ENCODE results near the gene TTLL6.

TTLL6 gene

DNA sequence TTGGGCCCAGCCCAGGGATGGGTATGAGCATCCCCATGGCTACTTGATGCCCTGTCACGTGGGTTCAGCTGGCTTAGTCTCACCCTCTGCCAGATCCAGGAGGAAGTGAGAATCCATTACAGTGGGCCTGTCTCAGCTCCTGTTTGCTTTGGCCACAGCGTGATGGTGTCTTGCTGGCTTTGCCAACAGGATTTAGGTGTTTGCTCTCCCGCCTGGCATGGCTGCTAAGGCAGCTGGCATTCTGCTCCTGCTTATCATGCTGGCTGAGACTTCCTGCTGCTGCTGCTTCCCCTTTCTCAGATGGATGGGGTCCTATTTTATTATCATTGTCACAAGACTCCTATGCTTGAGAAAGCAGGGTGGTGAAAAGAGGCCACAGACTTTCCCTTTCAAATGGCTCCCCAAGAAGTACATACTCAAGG, 60.2 kb downstream of the TTLL6 start:
- peak; percentile 66 for DNase-seq

- DNase-seq: no peak
These were observed 61.7 kb downstream of the TTLL6 start for GRCh38 chr17:48755356-48755755.

DNA sequence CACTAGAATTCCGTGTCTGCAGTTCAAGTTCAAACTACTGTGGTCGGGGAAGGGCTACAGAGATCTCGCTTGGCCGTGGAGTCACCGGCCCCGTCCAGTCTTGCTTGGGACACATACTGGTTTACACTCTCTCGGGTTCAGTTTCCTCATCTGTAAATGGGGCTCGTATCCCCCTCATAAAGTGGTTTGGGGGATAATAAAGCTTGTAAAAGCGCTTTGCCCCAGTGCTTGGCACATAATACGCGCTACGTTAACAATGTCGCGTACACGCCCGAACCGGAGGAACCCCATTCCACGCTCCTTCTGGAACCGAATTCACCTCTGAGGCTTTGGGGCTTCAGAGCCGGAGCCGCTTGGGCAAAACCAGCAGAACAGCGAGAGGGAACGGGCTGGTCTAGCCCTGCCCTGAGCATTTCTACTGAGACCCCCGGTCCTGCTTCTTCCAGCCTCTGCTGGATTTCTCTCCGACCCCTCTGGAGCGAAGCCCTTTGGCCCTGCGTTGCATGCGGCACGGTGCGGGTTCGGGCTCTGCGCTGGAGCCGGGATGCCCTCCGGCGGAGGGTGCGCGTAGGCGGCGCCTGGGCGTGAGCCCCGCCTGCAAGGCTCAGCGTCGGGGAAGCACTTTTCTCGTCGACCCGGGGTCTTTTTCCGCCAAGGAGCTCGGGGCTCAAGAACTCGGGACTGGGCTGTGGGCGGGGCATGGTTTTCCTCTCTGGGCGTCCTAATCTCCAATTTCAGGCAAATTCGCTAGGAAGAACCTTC, 62.3 kb downstream of the TTLL6 start:
- DNase-seq: no peak

- DNase-seq: no peak
These were observed 63.1 kb downstream of the TTLL6 start for GRCh38 chr17:48753794-48754499.

- DNase-seq: no peak
These were observed 64.4 kb downstream of the TTLL6 start for GRCh38 chr17:48752399-48753288.

GRCh38 chr17:48751733-48752398, 65.2 kb downstream of the TTLL6 start:
- no peak for DNase-seq

- DNase-seq: no peak
These were observed 65.9 kb downstream of the TTLL6 start for GRCh38 chr17:48751172-48751571.

- no peak for DNase-seq
These were observed 67.1 kb downstream of the TTLL6 start for GRCh38 chr17:48749621-48750553.

DNA sequence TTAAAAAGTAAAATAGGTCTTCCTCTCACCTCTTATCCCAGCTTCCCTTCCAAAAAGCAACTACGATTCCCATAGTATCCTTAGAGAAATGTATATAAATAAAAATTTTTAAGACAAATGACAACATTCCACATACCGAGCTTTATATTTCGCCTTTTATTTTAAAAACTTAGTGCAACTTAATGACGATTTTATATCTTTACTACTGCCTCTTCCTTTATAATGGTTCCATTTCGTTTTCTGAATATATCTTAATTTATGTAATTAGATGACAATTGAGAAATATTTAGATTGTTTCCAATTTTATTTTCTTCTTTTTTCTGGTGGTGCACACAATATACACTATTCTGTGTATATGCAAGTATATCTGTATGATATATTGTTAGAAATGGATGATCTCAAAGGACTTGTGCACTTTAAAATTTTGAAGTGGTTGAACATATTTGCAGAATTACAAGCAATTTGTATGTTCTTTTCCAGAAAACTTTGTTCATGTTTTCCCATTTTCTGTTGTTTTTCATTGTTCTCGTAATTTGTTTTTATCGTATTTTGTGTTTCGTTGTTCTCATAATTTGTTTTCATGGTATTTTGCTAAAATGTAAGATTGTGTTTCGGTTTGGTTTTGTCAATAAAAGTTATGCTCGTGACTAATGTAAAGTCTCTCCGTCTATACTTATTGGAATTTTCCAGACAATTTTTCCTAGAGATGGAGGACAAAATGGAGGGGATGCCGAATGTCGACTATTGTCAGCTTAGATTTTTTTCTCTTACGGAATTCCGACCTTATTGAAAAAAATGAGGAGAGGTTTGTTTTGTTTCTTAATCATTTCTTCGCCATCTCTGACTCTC, 68.1 kb downstream of the TTLL6 start:
- no peak for DNase-seq

DNA sequence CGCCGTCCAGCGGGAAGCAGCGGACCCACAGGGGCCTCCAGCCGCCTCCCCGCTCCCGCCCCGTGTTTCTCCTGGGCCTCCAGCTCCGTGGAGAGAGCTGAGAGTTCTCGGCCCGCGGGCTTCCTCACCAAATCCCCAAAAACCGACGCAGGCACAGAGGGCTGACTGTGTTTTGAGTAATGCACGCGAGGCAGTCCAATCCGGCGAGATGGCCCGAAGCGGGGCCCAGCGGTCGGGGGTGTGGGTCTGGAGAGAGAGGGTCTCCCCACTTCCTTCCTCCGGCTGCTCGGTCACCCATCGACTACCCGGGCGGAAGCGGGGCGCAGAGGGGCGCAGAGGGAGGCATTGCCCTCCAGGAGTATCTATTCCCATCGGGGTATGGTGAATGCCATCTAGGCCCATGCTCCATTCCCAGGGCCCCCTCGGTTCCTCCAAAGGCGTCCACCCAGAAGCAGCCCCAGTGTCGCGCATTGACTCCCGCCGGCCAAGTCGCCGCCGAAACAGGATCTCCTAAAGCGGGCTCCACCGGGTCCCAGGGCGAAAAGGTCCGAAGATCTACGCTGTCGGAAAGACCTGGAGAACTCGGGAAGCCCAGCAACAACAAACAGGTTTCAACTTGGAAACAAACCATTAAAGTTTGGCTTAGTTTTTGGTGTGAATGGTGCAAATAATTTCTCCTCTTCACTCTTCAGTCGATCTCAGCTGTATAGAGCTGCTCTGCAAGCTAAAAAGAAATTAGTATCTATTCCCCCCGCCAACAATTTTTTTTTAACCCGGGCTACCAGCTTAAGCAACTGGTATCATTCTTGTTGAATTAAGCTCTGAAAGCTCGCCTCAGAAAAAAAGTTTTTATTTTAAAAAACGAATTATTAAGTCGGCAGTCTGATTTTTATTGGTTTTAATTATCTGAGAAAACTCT, 69.3 kb downstream of the TTLL6 start:
- no peak for DNase-seq

DNA sequence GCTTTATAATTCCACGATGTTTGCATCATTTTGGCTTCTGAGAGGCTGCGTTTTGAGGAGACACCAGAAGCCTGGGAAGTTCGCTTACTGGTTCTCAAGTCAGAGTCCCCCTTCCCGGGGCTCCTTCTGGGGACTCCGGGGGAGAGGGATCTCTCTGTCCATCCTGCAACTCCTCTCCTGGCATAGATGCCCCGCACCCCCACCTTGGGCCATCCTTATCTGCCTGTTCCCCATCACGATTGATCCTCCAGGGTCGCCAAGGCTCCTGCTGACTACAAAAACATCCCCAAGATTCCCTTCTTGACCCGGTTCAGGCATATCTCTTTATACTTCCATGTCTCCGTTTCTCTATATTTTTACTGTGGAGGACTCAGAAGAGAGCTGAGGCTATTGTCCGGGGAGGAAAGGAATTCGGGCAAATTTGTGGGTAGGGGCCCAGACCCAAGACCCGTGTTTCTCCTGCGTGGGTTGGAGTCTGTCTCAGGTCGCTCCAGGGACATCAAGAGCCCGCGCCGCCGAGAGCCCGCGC, 70.0 kb downstream of the TTLL6 start:
- DNase-seq: no peak

DNA sequence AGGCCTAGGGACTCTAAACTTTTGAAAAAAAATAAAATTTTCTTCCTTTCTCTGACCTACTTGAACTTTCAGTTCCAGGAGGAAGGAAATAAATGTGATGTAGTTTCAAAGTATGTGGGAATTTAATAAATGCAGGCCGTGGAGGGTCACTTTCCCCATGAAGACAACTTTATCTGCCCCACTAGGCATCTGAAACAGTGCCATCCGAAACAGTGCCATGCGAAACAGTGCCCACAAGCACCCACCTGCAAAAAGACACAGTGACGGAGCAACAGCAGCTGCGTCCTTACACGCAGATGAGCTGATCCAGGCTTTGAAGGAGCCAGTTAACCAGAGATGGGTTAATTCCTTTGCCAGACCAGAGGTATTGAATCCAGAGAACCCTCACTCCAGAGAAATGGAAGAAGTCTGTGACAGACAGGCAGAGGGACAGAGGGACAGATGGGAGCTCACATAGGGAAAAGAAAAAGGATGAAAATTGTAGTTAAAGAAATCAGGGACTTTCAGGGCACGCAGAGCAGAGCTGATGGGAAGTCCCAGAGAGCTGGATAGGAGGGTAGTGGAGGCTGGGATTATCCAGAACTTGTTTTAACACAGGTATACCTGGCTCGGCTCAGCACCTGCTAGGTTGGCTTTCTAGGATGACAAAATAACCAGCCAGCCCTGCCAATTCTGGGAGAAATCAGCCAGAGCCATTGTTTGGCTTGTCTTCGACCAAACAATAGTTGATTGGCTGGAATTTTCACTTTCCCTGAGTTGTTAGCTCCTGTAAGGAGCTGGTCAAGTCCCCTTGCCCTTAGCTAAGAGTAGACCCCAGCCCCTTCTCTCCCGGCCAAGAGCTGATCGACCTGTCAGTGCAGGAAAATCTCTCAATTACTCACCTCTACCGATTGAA, 71.4 kb downstream of the TTLL6 start:
- no peak for DNase-seq

DNA sequence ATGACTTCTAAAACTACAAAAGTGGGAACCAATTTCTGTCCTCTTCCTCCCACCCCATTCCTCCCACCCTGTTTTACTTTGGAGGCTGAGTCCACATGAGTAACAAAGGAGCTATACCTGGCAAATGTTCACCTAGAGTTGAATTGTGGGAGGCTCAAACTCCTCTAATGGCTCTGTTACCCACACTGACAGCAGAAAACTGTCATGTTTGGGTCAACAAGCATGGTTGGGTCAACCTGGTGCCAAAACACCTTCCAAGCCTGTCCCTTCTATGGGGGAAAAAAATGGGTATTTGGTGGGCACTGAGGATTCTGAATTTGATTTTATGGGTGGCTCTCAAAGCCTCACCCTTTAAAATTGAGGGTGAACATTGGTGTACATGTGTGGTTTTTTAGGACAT, 76.5 kb downstream of the TTLL6 start:
- no peak for DNase-seq

- no peak for DNase-seq
These were observed 78.1 kb downstream of the TTLL6 start for GRCh38 chr17:48738803-48739526.

DNA sequence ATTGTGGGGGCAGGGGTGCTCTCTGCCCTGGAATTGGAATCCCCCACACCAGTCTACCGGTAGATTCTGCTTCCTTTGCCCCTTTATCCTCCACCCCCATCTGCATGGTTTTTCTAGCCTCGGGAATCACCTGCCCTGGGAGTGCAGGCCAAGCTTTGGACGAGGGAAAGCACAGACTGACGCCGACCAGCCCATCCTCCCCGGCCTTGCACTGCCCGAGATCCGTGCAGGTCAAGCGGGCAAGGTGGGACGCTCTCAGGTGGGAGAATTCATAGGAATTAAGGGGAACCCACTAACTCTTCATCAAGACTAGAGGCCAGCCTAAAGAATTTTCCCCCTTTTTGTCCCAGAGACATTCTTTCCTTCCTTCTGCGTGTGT, 78.6 kb downstream of the TTLL6 start:
- no peak for DNase-seq

GRCh38 chr17:48737330-48738043, 79.5 kb downstream of the TTLL6 start:
- DNase-seq: no peak

- DNase-seq: no peak
These were observed 82.0 kb downstream of the TTLL6 start for GRCh38 chr17:48735062-48735351.

Measured in NCI-H1092 (cell line).